HG02588 (cell line): ENCODE results near the gene MCEE.
"Not testable (repeated sequence)": the region's sequence is repeated elsewhere in the genome, so short reads cannot be mapped to it uniquely, and the experiment has no call there.

ENCODE experiments used
- ATAC-seq: cut with Tn5 transposase; IDR thresholded peaks from one replicate; pipeline ENCODE4 v1.9.1; 2021; ENCODE audit warnings: mild to moderate bottlenecking, moderate library complexity; ENCODE audit not compliant: unreplicated experiment

Gene MCEE

GRCh38 chr2:71130152-71130904 lies at the start of gene MCEE, which contains the start of gene MPHOSPH10:
Gene MCEE (minus strand): TSS chr2:71130229. CDS start chr2:71130219, 10 bp downstream.
Gene MPHOSPH10 (plus strand): TSS chr2:71130634. CDS start chr2:71130666, 32 bp downstream.
- peak; percentile 94 for ATAC-seq

DNA sequence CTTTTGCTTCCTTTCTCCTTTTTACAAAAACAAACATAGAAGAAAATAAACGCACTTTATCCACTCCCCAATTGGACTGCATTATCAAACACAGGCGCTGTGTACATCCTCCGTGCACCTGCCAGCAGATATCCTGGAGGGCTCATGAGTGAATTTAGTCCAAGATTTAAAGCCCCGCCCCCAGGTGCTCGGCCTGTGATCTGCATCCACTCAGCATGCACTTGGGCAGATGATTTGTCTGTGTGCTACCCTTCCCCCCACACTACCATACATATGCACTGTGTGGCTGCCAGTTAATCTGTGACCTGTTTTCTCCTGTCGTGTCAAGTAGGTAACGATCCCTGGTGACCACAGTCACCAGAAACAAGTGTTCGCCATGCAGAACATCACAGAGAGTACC lies 48.8 kb upstream of the MCEE start:
- ATAC-seq = not testable (repeated sequence)

GRCh38 chr2:71174207-71174606 lies 44.2 kb upstream of the MCEE start:
- no peak for ATAC-seq

- ATAC-seq = no peak
Observed at GRCh38 chr2:71173096-71173495, 43.1 kb upstream of the MCEE start.

DNA sequence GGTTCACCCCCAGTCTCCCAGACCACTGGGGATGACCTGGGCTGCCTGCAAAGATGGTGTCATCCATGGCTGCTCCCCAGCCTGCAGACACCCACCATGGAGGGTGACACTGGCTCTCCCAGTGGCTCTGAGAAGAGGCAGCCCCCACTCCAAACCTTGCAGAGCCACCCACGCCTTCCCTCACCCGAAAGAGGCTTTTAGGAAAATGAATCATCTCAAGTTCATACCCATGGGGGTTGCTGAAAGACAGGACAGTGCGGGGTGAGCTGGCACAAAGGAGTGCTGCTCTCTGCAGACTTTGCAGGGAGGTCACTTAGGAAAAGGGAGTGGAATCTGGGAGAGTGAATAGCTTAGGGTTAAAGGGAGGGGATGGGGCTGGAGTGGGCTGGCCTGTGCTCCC lies 36.8 kb upstream of the MCEE start:
- ATAC-seq = no peak

DNA sequence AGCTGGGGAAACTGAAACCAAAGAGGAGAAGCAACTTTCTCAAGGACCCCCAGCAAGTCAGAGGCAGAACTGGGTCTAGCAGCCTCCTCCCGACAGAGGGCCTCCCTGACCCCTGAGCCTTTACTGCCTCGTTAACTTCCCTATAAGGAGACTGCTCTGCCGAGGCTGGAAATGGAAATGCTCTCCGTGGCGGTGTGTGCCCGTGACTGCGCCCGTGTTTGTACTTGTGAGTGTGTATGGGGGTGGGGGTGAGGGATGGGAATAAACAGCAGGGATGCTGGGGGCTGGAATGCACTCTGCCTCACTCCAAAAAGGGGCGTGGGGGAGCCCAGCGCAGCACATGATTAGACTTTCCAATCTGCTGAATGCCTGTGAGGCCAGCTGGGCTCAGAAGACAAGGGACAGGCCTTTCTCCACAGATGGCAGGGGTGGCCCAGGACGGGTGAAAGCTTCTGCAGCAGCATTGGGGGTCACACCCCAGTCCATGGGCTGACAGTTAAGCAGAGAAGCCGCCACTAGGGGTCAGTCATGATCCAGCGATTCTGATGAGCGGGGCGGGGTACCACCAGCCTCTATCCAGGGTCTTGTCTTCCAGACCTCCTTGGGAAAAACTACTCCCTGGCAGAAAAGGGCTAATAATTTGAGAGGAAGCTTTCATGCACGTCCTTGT lies 27.2 kb upstream of the MCEE start:
- no peak for ATAC-seq

DNA sequence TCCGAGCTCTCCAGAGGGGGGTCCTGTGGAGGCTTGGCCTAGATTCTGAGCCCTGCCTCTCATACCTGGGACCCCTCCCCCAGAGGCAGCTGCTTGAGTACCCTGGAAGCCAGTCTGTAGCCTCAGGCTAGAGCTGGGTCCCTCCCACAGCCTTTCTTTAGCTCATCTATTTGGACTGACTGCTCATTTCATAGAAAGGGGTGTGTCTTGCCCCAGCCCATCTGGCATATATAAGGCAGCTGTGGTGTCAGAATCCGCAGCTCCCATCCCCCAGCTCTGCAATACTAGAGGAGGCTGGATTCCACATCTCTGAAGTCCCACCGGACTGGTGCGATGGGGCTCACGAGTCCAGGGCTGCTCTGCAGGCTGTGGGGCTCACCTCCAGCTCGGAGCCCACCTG lies 26.5 kb upstream of the MCEE start:
- ATAC-seq = no peak

DNA sequence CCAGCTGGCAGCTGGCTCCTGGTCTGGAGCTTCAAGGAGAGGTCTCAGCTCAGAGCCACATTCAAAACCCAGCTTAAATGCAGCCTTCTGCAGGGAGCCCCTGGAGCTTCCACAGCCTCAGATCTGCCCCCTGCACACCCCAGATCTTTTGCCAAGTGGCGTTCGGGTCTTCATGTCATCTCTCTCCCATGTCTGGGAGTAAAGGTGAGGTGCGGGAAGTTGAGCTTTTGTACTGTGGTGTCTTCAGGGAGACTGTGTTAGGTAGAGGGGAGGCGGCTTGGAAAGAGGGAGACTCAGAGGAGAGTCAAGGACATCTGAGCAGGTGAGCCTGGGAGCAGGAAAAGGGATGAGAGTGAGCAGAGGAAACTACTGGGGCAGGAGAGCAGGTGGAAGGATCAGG lies 25.8 kb upstream of the MCEE start:
- ATAC-seq = no peak

DNA sequence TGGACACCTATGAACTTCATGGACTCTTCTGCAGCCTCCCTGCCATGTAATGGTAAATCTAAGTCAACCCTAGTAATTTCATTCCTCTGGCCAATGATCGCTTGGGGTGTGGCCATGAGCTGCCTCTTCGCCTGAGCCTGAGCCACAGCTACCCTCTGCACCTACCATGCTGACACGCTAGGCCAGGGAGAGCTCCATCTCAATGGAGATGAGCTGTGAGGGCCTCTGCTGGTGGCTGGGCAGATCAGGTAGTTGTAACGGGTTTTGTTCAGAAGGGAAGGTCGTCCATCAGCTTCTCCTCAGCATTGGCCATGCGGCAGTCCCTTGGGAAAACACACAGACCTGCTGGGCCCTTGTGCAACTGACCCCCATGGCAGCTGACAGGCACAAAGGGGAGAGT lies 24.8 kb upstream of the MCEE start:
- ATAC-seq = peak; percentile 73

- no peak for ATAC-seq
Observed at GRCh38 chr2:71154279-71154678, 24.2 kb upstream of the MCEE start.

- no peak for ATAC-seq
Observed at GRCh38 chr2:71153585-71154224, 23.7 kb upstream of the MCEE start.

DNA sequence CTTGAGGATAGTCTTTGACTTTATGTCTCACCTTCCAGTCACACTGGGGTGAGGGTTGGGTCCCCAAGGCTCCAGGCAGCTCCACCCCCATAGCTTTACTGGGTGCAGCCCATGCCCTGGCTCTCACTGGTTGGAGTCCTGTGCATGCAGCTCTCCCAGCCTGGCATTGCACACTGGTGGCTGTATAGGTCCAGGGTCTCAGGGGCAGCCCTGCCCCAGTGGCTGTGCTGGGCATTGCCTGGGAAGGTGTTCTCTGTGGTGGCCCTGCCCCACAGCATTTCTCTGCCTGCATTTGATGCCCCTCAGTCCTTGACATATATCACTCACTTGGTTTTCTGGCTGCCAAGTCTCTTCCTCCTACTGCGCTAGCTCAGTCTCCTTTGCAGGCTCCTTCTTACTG lies 21.6 kb upstream of the MCEE start:
- no peak for ATAC-seq

DNA sequence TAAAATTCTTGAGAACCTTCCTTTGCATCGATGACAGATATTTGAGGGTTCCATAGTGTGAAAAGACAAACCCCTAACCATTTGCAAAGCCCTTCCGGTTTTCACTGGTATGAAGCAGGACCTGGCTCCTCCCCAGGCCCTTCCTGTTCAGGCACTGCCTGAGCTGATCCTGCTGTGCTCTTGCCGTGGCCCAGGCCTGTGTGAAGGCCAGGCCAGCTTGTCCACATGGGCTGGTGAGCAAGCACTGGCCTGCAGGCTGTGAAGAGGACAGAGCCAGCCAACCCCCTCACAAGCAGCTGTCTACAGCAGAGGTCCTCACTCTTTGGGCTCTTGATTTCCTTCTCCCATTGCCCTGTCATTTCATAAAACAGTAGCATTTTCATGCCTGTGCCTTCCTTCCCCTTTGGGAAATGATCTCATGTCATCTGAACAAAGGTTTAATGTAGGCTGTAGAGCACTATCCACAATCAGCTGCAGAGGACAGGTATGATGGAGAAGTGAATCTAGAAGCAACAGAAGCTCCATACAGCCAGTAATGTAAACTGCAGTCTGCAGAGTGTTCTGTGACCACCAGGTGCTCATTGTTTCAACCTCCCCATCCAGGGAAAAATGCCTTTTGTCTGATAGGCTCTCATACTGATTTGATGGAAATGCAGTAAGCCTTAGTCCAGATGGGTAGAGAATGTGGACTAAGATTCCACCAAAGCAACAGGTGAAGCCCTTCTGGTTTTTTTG lies 20.2 kb upstream of the MCEE start:
- no peak for ATAC-seq

GRCh38 chr2:71148506-71149063 lies 18.6 kb upstream of the MCEE start:
- no peak for ATAC-seq

GRCh38 chr2:71143782-71144181 lies 13.8 kb upstream of the MCEE start:
- ATAC-seq = no peak

DNA sequence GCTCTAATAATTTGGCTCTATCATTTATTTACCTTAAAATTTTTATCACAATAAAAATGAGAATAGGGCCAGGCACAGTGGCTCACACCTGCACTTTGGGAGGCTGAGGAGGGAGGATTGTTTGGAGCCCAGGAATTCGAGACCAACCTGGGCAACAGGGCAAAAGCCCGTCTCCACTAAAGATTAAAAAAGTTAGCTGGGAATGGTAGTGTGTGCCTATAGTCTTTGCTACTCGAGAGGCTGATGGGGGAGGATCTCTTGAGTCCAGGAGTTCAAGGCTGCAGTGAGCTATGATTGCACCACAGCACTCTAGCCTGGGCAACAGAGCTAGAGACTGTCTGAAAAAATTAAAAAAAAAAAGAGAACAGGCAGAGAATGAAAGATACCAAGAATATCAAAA lies 6.1 kb upstream of the MCEE start:
- no peak for ATAC-seq

DNA sequence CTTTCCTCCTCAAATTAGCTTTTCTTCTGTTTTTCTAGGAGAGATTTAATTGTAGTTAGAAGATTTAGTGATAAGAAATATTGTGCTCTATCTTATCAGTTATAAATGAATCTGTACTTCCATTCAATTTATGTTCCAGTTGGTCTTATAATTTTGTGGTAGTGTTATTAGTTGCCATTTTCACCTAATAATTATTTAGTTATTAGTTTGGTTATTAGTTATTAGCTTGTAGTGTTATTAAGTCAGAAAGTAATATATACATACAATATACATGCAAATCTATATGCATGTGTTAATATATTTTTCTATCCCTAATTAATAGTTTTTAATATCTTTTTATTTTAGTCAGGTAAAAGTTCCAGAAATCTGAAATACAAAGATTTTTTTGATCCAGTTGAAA lies 3.6 kb upstream of the MCEE start:
- no peak for ATAC-seq

DNA sequence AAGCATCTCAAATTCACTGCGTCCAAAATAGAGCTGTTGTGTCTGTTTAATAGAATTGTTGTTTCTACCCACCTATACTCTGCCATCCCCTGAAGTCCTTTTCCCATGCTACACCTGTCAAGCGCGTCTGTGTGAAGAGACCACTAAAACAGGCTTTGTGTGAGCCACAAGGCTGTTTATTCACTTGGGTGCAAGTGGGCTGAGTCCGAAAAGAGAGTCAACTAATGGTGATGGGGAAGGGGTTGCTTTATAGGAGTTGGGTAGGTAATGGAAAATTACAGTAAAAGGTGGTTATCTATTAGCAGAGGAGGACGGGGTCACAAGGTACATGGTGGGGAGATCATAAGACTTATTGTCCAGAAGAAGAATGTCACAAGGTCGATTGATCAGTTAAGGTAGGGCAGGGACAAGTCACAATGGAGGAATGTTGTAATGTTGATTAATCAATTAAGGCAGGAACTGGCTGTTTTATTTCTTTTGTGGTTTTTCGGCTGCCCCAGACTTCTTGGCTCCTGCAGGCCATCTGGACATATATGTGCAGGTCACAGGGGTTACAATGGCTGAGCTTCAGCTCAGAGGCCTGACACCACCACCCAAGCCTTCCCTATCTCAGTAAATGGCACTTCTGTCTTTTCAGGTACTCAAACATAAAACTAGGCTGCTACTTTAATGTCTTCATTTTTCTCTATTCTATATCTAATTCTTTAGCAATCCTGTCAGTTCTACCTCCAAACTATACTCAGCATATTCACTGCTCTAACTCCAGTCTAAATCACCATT lies 1.5 kb upstream of the MCEE start:
- not testable (repeated sequence) for ATAC-seq

DNA sequence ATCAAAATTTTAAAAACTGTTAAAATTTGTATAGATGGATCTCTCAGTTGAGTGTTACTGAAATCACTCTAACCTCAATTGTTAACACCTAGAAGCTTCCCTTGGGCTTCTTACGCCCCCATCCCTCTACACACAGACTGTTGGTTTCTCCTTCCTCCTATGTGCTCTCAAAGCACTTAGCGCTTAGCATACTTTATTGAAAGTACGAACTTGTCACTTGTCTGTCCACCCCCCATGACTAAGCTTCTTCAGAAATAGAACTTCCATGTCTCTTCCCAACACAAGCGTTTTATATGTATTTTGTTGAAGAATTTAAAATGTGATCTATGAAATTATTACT lies 846 bp upstream of the MCEE start:
- no peak for ATAC-seq

DNA sequence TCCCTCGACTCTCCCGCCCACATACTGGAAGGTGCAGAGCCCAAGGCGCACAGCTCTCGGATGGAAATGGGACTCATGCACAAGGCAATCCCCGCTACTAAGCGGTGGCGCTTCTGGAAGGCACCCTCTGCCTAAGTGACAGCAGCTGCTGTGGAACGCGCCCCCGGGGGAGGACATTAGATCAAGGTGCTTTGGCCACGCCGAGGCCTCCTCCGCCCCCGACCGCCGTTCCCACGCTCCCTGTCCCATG lies 202 bp downstream of the MCEE start:
- peak; percentile 41 for ATAC-seq
